ENCODE measurements around the gene LAD1.

The LAD1 gene

DNA sequence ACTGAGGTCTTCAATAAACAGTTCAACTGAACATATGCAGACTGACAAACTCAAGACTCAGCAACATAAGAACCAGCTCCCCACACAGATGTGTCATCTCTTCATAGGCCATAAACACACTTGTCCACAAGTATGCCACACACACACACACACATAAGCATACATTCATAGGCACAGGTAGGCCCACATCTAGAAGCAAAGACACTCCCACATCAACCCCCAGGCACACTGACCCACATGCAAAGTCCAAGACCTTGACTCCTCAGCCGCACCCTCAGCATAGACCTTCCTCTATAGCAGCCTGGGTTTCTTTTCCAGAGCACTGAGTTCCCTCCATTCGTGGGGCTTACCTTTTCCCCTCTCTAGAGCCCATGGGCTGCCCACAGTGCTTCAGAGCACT is 1.4 kb downstream of the LAD1 start:
- in situ Hi-C loops (cut with MboI; ENCODE audit: low pct_unique_long_range_greater_than_20kb, low sequenced_read_pairs, unreplicated experiment) = no loop called here
- DNase-seq (ENCODE audit: low spot score) = no peak
- no peak for TF ChIP-seq CTCF (IDR thresholded peaks at IDR 0.05; ENCODE audit: extremely low read depth, insufficient read depth, missing control alignments)

DNA sequence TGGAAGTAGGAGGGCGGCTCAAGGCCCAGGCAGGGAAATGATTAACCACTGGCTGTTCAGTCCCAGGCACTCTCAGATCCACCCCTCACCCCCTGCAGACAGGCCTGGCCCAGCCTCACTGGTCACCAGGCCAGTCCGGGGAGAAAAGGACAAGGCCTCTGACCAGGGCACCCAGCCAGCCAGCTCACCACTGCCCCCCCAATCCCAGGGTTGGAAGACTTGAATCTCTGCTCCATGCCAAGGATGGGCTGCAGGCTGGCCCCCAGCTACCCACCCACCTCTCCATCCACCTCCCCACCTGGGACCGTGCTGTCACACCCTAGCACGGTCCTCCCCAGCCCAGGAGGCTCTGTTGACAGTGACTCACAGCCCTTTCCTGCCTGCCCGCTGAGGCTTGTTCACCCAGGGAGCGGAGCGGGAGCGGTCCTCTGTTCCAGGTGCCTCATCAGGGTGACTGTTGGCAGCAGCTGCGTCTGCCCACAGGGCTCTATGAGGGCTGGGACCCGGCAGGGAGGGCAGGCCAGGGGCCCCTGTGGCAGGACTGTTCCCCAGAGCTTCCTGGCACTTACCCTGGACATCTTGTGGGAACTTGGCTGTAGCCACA is 2.2 kb downstream of the LAD1 start:
- DNase-seq (ENCODE audit: low spot score) = no peak
- TF ChIP-seq CTCF (IDR thresholded peaks at IDR 0.05; ENCODE audit: extremely low read depth, insufficient read depth, missing control alignments) = no peak
- in situ Hi-C loops (cut with MboI; ENCODE audit: low pct_unique_long_range_greater_than_20kb, low sequenced_read_pairs, unreplicated experiment) = no loop called here

GRCh38 chr1:201395936-201396335 is 3.2 kb downstream of the LAD1 start:
- no peak for DNase-seq (ENCODE audit: low spot score)
- in situ Hi-C loops (cut with MboI; ENCODE audit: low pct_unique_long_range_greater_than_20kb, low sequenced_read_pairs, unreplicated experiment) = no loop called here
- TF ChIP-seq CTCF (IDR thresholded peaks at IDR 0.05; ENCODE audit: extremely low read depth, insufficient read depth, missing control alignments) = no peak

GRCh38 chr1:201394591-201394990 is 4.5 kb downstream of the LAD1 start:
- no peak for TF ChIP-seq CTCF (IDR thresholded peaks at IDR 0.05; ENCODE audit: extremely low read depth, insufficient read depth, missing control alignments)
- in situ Hi-C loops (cut with MboI; ENCODE audit: low pct_unique_long_range_greater_than_20kb, low sequenced_read_pairs, unreplicated experiment) = no loop called here
- no peak for DNase-seq (ENCODE audit: low spot score)

GRCh38 chr1:201393076-201393475 is 6.0 kb downstream of the LAD1 start:
- no peak for DNase-seq (ENCODE audit: low spot score)
- TF ChIP-seq CTCF (IDR thresholded peaks at IDR 0.05; ENCODE audit: extremely low read depth, insufficient read depth, missing control alignments) = no peak
- in situ Hi-C loops (cut with MboI; ENCODE audit: low pct_unique_long_range_greater_than_20kb, low sequenced_read_pairs, unreplicated experiment) = no loop called here

GRCh38 chr1:201391651-201392511 is 7.2 kb downstream of the LAD1 start:
- no peak for TF ChIP-seq CTCF (IDR thresholded peaks at IDR 0.05; ENCODE audit: extremely low read depth, insufficient read depth, missing control alignments)
- in situ Hi-C loops (cut with MboI; ENCODE audit: low pct_unique_long_range_greater_than_20kb, low sequenced_read_pairs, unreplicated experiment) = no loop called here
- no peak for DNase-seq (ENCODE audit: low spot score)
